SK-N-SH (cell line): ENCODE data around the gene LANCL3. TPM values are rescaled to one million over a fixed set of nuclear protein-coding genes. Genes with fewer than 3 reads are reported as not detected.
"Not testable (repeated sequence)": the region's sequence is repeated elsewhere in the genome, so short reads cannot be mapped to it uniquely, and the experiment has no call there.

Experiments
- CTCF ChIA-PET: fragments of 300-600, 350-600 bp; formaldehyde crosslinking; extraction: SDS; loops from one replicate; lab custom pipeline; 2021; lab: Yijun Ruan, JAX
- POLR2A ChIA-PET: fragments of 350-600 bp; sonication (Branson Sonifier 250); formaldehyde crosslinking; extraction: SDS; loops from one replicate; lab custom pipeline; 2020; ENCODE audit warnings: antibody characterized with exemption, inconsistent platforms; lab: Yijun Ruan, JAX
- DNase-seq: peaks from one replicate; pipeline ENCODE4 v3.0.0; 2012
- H2AFZ ChIP-seq: fragments of 200-600 bp; sonication (generic); 2 replicates; pipeline ENCODE4 v1.8.1; 2016; ENCODE audit warnings: antibody characterized with exemption, mild to moderate bottlenecking, low read depth
- H3F3A ChIP-seq: fragments of 200-600 bp; sonication (generic); replicated peaks from 2 replicates; pipeline ENCODE3; 2016; ENCODE audit warnings: antibody characterized with exemption, mild to moderate bottlenecking; ENCODE audit not compliant: insufficient read depth
- H3K27ac ChIP-seq, 2 experiments: fragments of 200-500 bp in 1 of 2; fragments of 200-600 bp in 1 of 2; sonication (Bioruptor generic) in 1 of 2; sonication (generic), shearing (Covaris generic) in 1 of 2; 2 replicates each; pipeline versions ENCODE4 v1.5.1 to v1.6.1; 2014 to 2016; ENCODE audit warnings: low read depth in 2 of 2, inconsistent platforms in 1 of 2, low read length in 1 of 2, mild to moderate bottlenecking in 1 of 2, mixed read lengths in 1 of 2
- H3K27me3 ChIP-seq: fragments of 200-600 bp; sonication (generic), shearing (Covaris generic); 2 replicates; pipeline ENCODE4 v1.6.1; 2016; ENCODE audit warnings: mixed run types; ENCODE audit not compliant: insufficient read depth
- H3K36me3 ChIP-seq, 2 experiments: fragments of 200-500 bp in 1 of 2; fragments of 200-600 bp in 1 of 2; sonication (Bioruptor generic) in 1 of 2; sonication (generic) in 1 of 2; replicated peaks in 1 of 2; 2 replicates each; pipeline versions ENCODE3 to v1.5.1; 2014 to 2016; ENCODE audit warnings: low read length in 1 of 2, mild to moderate bottlenecking in 1 of 2; ENCODE audit not compliant: insufficient read depth in 2 of 2, control insufficient read depth in 1 of 2
- H3K4me1 ChIP-seq, 2 experiments: fragments of 200-500 bp in 1 of 2; fragments of 200-600 bp in 1 of 2; sonication (Bioruptor generic) in 1 of 2; sonication (generic), shearing (Covaris generic) in 1 of 2; 2 replicates each; pipeline versions ENCODE4 v1.5.1 to v1.6.1; 2014 to 2016; ENCODE audit warnings: low read depth in 1 of 2, low read length in 1 of 2, mixed run types in 1 of 2; ENCODE audit not compliant: insufficient read depth in 2 of 2, control insufficient read depth in 1 of 2
- H3K4me2 ChIP-seq: fragments of 200-600 bp; sonication (generic), shearing (Covaris generic); 2 replicates; pipeline ENCODE4 v1.6.1; 2017; ENCODE audit warnings: mixed run types
- H3K4me3 ChIP-seq, 2 experiments: fragments of 200-500 bp in 1 of 2; fragments of 200-600 bp in 1 of 2; sonication (Bioruptor generic) in 1 of 2; sonication (generic), shearing (Covaris generic) in 1 of 2; 2 replicates each; pipeline versions ENCODE4 v1.5.1 to v1.8.1; 2014 to 2016; ENCODE audit warnings: low read depth in 2 of 2, inconsistent platforms in 1 of 2, low read length in 1 of 2, mild to moderate bottlenecking in 1 of 2, mixed read lengths in 1 of 2, moderate library complexity in 1 of 2
- H3K79me2 ChIP-seq: fragments of 200-600 bp; sonication (generic); 2 replicates; pipeline ENCODE4 v1.8.1; 2017; ENCODE audit warnings: mild to moderate bottlenecking; ENCODE audit not compliant: insufficient read depth
- H3K9ac ChIP-seq: fragments of 200-600 bp; sonication (generic); 2 replicates; pipeline ENCODE4 v1.6.1; 2017; ENCODE audit warnings: mixed run types
- H3K9me2 ChIP-seq: fragments of 200-600 bp; sonication (generic); 2 replicates; pipeline ENCODE4 v1.6.1; 2017; ENCODE audit warnings: mixed run types
- H3K9me3 ChIP-seq: fragments of 200-600 bp; sonication (generic); 2 replicates; pipeline ENCODE4 v1.6.1; 2017; ENCODE audit warnings: mixed run types, mild to moderate bottlenecking, moderate library complexity
- H4K20me1 ChIP-seq: fragments of 200-600 bp; sonication (generic); 2 replicates; pipeline ENCODE4 v1.6.1; 2017; ENCODE audit warnings: mild to moderate bottlenecking, mixed run types; ENCODE audit not compliant: insufficient read depth
- CTCF ChIP-seq: fragments of 200-600 bp; sonication (generic); IDR thresholded peaks from 2 replicates; pipeline ENCODE4 v1.6.1; 2017; ENCODE audit warnings: antibody characterized with exemption, mild to moderate bottlenecking, moderate library complexity
- EP300 ChIP-seq, 2 experiments: IDR thresholded peaks; 2 replicates each; pipeline versions ENCODE4 v1.4.0 to v1.6.1; 2012; ENCODE audit warnings: borderline replicate concordance in 1 of 2, low read depth in 1 of 2, low read length in 1 of 2
- EZH2phosphoT487 ChIP-seq: fragments of 200-600 bp; sonication (generic); IDR thresholded peaks from 2 replicates; pipeline ENCODE4 v1.6.1; 2017; ENCODE audit warnings: low read depth, mixed run types, mild to moderate bottlenecking, antibody characterized with exemption, moderate library complexity, borderline replicate concordance
- GATA2 ChIP-seq: sonication (generic); formaldehyde crosslinking; IDR thresholded peaks from 2 replicates; pipeline ENCODE4 v1.5.0; 2020; ENCODE audit warnings: mild to moderate bottlenecking, missing genetic modification reagents
- IRF3 ChIP-seq: fragments of 150-350 bp; IDR thresholded peaks from 2 replicates; pipeline ENCODE4 v1.6.1; 2016; ENCODE audit warnings: mild to moderate bottlenecking, low read depth, low read length
- MEF2A ChIP-seq: IDR thresholded peaks from 2 replicates; pipeline ENCODE4 v1.4.0; 2012; ENCODE audit warnings: low read depth, borderline replicate concordance
- POLR2AphosphoS5 ChIP-seq: IDR thresholded peaks from 2 replicates; pipeline ENCODE4 v1.6.1; 2012; ENCODE audit warnings: low read depth, low read length
- RAD21 ChIP-seq: IDR thresholded peaks from 2 replicates; pipeline ENCODE4 v1.6.1; 2012; ENCODE audit warnings: mild to moderate bottlenecking, low read length
- REST ChIP-seq: IDR thresholded peaks from 2 replicates; pipeline ENCODE4 v1.6.1; 2012; ENCODE audit warnings: mild to moderate bottlenecking, low read depth, low read length, moderate library complexity
- RFX5 ChIP-seq: IDR thresholded peaks from 2 replicates; pipeline ENCODE4 v1.6.1; 2012; ENCODE audit warnings: mild to moderate bottlenecking, improper control_type of control experiment, low read length
- SIN3A ChIP-seq: IDR thresholded peaks from 2 replicates; pipeline ENCODE4 v1.6.1; 2012; ENCODE audit warnings: low read depth, mild to moderate bottlenecking, low read length, moderate library complexity, borderline replicate concordance
- SMC3 ChIP-seq: IDR thresholded peaks from 2 replicates; pipeline ENCODE4 v1.6.1; 2012; ENCODE audit warnings: low read depth, low read length, improper control_type of control experiment
- YY1 ChIP-seq: IDR thresholded peaks from 2 replicates; pipeline ENCODE4 v1.4.0; 2012; ENCODE audit warnings: low read depth, mild to moderate bottlenecking
- ZBTB33 ChIP-seq: IDR thresholded peaks from 2 replicates; pipeline ENCODE4 v1.4.0; 2012; ENCODE audit warnings: low read depth, borderline replicate concordance
- WGBS: methylation state at CpG from one replicate; pipeline ENCODE4 v1.1.6; 2017; ENCODE audit warnings: low lambda C conversion rate; 5-methylcytosine and 5-hydroxymethylcytosine counted together
- polyA plus RNA-seq, 3 experiments: library from polyadenylated mRNA; depleted of rRNA; stranded (reverse); fragments of >200 nt; gene quantifications; 2 replicates each; pipeline ENCODE4 v1.2.3, GENCODE V29; 2012

The LANCL3 gene
- polyA plus RNA-seq, 1 of the 3 experiments (the other 2 are of a cell fraction): under 0.01 TPM

GRCh38 chrX:37543324-37543723 lies 28.1 kb upstream of the LANCL3 start (continued):
- TF ChIP-seq EZH2phosphoT487 (no peak), ZBTB33 (no peak), RAD21 (no peak), MEF2A (no peak)
- TF ChIP-seq, all 33 proteins: peak for 0

- H3K27me3 ChIP-seq, H3K9me2 ChIP-seq, H3K79me2 ChIP-seq, H3F3A ChIP-seq, H3K9ac ChIP-seq, DNase-seq, H3K4me3 ChIP-seq, H2AFZ ChIP-seq, H3K27ac ChIP-seq, POLR2A ChIA-PET, H3K36me3 ChIP-seq, H3K9me3 ChIP-seq, H3K4me2 ChIP-seq, H3K4me1 ChIP-seq, CTCF ChIA-PET, H4K20me1 ChIP-seq: not testable (repeated sequence)
- WGBS: 9% methylated on average over 1 of the region's 1 CpG
Measured at GRCh38 chrX:37544531-37544930, 26.9 kb upstream of the LANCL3 start.

- Histone ChIP-seq H3K27ac (no peak overlapping the region), H2AFZ (no peak overlapping the region), H3K4me2 (no peak overlapping the region), H3K9ac (no peak overlapping the region), H3K4me3 (no peak overlapping the region), H3K36me3 (no peaks in the 10 kb centered on the region), H3K9me3 (no peaks in the 10 kb centered on the region), H3K4me1 (no peaks in the 10 kb centered on the region), H3K27me3 (no peaks in the 10 kb centered on the region), H3F3A (no peaks in the 10 kb centered on the region), H3K79me2 (no peaks in the 10 kb centered on the region), H4K20me1 (no peaks in the 10 kb centered on the region), H3K9me2 (no peaks in the 10 kb centered on the region)
- POLR2A ChIA-PET: no interaction called here
- DNase-seq: no peak
- CTCF ChIA-PET: no interaction called here
- WGBS: 79% methylated on average over 25 of the region's 25 CpGs
- TF ChIP-seq RFX5 (no peak), CTCF (no peak), GATA2 (CRISPR knock-in tag) (no peak), ZBTB33 (no peak), EP300 (IDR thresholded peaks at IDR 0.05; ENCODE audit: borderline replicate concordance in 1 of 2, low read depth in 1 of 2, low read length in 1 of 2) (no peak), REST (no peak), SIN3A (no peak), POLR2AphosphoS5 (no peak), IRF3 (no peak), SMC3 (no peak), YY1 (no peak)
Measured at GRCh38 chrX:37545066-37545465, 26.4 kb upstream of the LANCL3 start.
